Suprapubic skin (tissue), 4 donors: ENCODE data around the gene IRF8. TPM values are rescaled to one million over a fixed set of nuclear protein-coding genes. Genes with fewer than 3 reads are reported as not detected.

Experiments
- DNase-seq, 2 donors: peaks; one replicate each; pipeline ENCODE4 v3.0.0-alpha.2; 2019; ENCODE audit warnings: low spot score in 2 of 2
- H3K27ac ChIP-seq: fragments of 200-600 bp; sonication (generic); one replicate; pipeline ENCODE4 v1.5.1; 2019
- H3K27me3 ChIP-seq: fragments of 200-600 bp; sonication (generic); one replicate; pipeline ENCODE4 v1.5.1; 2019
- H3K36me3 ChIP-seq: fragments of 200-600 bp; sonication (generic); one replicate; pipeline ENCODE4 v1.5.1; 2019
- H3K4me1 ChIP-seq: fragments of 200-600 bp; sonication (generic); one replicate; pipeline ENCODE4 v1.5.1; 2019
- H3K4me3 ChIP-seq: fragments of 200-600 bp; sonication (generic); one replicate; pipeline ENCODE4 v1.5.1; 2019; ENCODE audit warnings: mild to moderate bottlenecking
- H3K9me3 ChIP-seq: fragments of 200-600 bp; sonication (generic); one replicate; pipeline ENCODE4 v1.5.1; 2019
- EP300 ChIP-seq: sonication (generic); formaldehyde crosslinking; IDR thresholded peaks from one replicate; pipeline ENCODE4 v1.6.1; 2017; ENCODE audit warnings: antibody characterized with exemption
- POLR2A ChIP-seq, 2 donors: fragments of 450-650 bp; IDR thresholded peaks; one replicate each; pipeline ENCODE4 v1.6.1; 2017; ENCODE audit warnings: antibody characterized with exemption in 2 of 2, mild to moderate bottlenecking in 2 of 2, moderate library complexity in 2 of 2
- POLR2AphosphoS5 ChIP-seq, 3 donors: sonication (generic); formaldehyde crosslinking; IDR thresholded peaks; one replicate each; pipeline ENCODE4 v1.6.1; 2017; ENCODE audit warnings: antibody characterized with exemption in 3 of 3
- WGBS: methylation state at CpG from one replicate; pipeline ENCODE4 v1.1.5; 2018; 5-methylcytosine and 5-hydroxymethylcytosine counted together
- total RNA-seq, 4 donors: library from RNA; depleted of rRNA; stranded (reverse); fragments of >200 nt; gene quantifications; one replicate each; pipeline ENCODE4 v1.1.0, GENCODE V29; 2016
- TF ChIP-seq, protein P1 (sequence below), 2 donors: fragments of 200-600 bp in 1 of 2; fragments of 450-650 bp in 1 of 2; sonication (generic) in 1 of 2; IDR thresholded peaks; one replicate each; pipeline ENCODE4 v1.5.1; 2016 to 2019; ENCODE audit warnings: antibody characterized with exemption in 2 of 2, mild to moderate bottlenecking in 1 of 2, moderate library complexity in 1 of 2

The IRF8 gene
- total RNA-seq, 4 donors from 2014 or later = 3.5 to 13.3 (median 5.7) TPM

DNA sequence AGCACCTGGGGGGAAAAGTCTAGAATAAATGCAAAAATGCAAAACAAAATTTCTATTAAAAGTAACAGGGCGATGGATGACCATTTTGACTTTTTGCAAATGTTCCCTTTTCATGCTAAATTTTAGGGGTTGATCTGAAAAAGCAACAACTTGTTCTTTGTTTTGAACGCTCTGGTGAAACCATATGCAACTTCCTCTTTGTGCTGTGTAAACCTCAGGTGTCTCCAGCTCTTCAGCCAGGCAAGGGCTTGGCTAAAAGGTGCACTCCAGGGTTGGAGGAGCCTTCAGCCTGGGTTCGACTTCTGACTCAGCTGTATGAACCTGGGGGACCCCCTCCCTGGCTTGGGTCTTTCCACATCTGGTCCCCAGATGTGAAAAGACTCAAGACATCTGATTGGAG is 9.5 kb downstream of the IRF8 start:
- no peak overlapping the region for H3K4me3 ChIP-seq
- peaks cover 11% of the 10 kb centered on the region for H3K4me1 ChIP-seq
- no peaks in the 10 kb centered on the region for H3K36me3 ChIP-seq
- H3K9me3 ChIP-seq = no peaks in the 10 kb centered on the region
- peak overlapping the region; percentile 35 for H3K27ac ChIP-seq
- WGBS = 76% methylated on average over 3 of the region's 3 CpGs
- DNase-seq = no peak
- TF ChIP-seq POLR2A (IDR thresholded peaks at IDR 0.05) = no peak
- TF ChIP-seq EP300 = no peak
- TF ChIP-seq, protein P1, sequence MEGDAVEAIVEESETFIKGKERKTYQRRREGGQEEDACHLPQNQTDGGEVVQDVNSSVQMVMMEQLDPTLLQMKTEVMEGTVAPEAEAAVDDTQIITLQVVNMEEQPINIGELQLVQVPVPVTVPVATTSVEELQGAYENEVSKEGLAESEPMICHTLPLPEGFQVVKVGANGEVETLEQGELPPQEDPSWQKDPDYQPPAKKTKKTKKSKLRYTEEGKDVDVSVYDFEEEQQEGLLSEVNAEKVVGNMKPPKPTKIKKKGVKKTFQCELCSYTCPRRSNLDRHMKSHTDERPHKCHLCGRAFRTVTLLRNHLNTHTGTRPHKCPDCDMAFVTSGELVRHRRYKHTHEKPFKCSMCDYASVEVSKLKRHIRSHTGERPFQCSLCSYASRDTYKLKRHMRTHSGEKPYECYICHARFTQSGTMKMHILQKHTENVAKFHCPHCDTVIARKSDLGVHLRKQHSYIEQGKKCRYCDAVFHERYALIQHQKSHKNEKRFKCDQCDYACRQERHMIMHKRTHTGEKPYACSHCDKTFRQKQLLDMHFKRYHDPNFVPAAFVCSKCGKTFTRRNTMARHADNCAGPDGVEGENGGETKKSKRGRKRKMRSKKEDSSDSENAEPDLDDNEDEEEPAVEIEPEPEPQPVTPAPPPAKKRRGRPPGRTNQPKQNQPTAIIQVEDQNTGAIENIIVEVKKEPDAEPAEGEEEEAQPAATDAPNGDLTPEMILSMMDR (IDR thresholded peaks at IDR 0.05) = no peak
- TF ChIP-seq POLR2AphosphoS5 (IDR thresholded peaks at IDR 0.05) = no peak
- H3K27me3 ChIP-seq = peaks cover 17% of the 10 kb centered on the region

DNA sequence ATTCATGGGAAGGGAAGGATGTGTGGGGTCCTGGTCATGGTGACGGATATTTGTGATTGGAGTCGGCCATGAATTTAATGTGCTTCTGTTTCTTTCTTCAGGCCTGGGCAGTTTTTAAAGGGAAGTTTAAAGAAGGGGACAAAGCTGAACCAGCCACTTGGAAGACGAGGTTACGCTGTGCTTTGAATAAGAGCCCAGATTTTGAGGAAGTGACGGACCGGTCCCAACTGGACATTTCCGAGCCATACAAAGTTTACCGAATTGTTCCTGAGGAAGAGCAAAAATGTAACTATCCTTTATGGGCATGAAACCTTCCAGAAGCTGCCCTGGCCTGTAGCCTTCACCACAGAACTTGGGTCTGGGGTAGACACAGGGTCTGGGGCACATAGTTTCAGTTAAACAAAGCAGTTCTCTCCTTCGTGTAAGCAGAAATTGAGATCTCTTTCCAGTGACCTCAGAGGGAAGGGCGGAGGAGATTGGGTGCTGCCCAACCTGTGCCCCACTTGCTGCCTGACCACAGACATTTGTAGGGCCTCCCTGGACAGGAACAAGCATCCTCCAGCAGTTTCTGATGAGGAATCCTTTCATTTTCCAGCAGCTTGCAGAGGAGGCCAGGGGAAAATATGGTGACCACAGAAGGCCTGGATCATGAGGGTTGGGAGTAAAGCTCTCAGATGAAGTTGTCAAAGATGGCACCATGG is 10.1 kb downstream of the IRF8 start:
- no peaks in the 10 kb centered on the region for H3K9me3 ChIP-seq
- H3K36me3 ChIP-seq = no peaks in the 10 kb centered on the region
- TF ChIP-seq POLR2A (IDR thresholded peaks at IDR 0.05) (no peak), EP300 (no peak), POLR2AphosphoS5 (IDR thresholded peaks at IDR 0.05) (no peak)
- TF ChIP-seq, protein P1 (IDR thresholded peaks at IDR 0.05) = no peak
- no peak overlapping the region for H3K4me3 ChIP-seq
- H3K27me3 ChIP-seq = peaks cover 11% of the 10 kb centered on the region
- H3K27ac ChIP-seq = peak overlapping the region; percentile 35
- no peak for DNase-seq
- WGBS = 67% methylated on average over 10 of the region's 10 CpGs
- peaks cover 11% of the 10 kb centered on the region for H3K4me1 ChIP-seq

DNA sequence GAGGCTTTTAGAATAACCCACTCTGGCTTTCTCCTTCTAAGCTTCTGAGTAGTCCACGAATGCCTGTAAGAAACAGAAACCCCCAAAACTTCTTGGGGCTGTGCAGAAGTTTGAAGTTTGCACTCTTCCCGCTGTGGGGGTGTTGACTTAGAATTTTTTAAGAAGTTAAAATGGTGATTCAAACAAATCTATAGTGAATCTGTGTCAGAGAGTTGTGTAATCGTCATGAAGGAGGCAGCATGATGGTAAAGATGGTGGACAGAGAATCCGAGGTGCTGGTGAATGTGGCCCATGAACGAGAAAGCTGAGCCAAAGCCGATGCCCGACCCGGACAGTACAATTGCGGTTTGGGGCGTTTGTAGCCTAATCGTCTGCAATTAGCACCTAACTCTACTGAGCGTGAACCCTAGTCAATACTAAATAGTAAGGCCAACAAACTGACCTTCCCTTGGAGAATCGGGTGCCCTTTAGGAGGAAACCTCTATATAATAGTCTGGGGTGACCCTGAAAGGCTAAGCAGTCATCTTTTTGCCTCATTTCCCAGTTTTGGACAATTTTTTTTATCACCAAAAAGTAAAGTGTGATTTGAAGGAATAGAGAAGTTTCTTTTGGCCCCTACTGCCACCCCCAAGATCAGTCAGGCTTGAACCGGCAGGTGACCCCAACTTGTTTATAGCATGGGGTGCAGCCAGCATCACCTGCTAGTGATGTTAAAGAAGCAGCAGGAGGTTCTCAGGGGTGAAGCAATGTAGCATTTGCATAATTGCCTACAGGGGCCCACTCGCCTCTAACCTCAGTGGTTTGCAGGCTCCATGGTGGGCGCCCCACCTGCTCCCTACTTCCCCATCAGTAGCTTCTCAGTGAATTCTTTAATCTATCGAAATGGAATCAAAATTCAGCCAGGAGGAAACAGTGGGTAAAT is 11.2 kb downstream of the IRF8 start:
- DNase-seq = no peak
- 92% methylated on average over 17 of the region's 17 CpGs for WGBS
- Histone ChIP-seq H3K27ac (no peak overlapping the region), H3K36me3 (no peaks in the 10 kb centered on the region), H3K4me1 (peaks cover 11% of the 10 kb centered on the region), H3K4me3 (no peak overlapping the region), H3K27me3 (peaks cover 2% of the 10 kb centered on the region), H3K9me3 (no peaks in the 10 kb centered on the region)
- TF ChIP-seq POLR2AphosphoS5 (IDR thresholded peaks at IDR 0.05) = no peak
- TF ChIP-seq EP300 = no peak
- TF ChIP-seq, protein P1 (IDR thresholded peaks at IDR 0.05) = no peak
- no peak for TF ChIP-seq POLR2A (IDR thresholded peaks at IDR 0.05)

DNA sequence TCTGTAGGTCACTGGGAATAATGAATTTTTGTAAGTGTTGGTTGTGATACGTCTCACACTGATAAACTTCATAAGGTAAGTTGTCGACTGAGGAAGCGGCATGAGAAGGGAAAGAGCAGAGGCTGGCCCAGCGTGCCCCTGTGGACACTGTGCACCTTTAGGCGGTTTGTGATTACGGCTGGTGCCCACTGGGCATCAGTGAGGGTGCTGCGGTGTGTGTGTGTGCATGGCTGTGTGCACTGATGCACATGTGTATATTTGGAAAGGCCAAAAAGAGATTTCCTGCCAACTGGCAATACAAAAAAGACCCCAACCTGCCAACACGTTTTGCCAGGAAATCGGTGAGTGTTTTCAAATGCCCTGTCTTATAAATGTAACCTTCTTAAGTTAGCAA is 11.9 kb downstream of the IRF8 start:
- Histone ChIP-seq H3K27me3 (no peaks in the 10 kb centered on the region), H3K36me3 (no peaks in the 10 kb centered on the region), H3K4me3 (no peak overlapping the region), H3K4me1 (peaks cover 11% of the 10 kb centered on the region), H3K27ac (no peak overlapping the region), H3K9me3 (no peaks in the 10 kb centered on the region)
- no peak for TF ChIP-seq POLR2AphosphoS5 (IDR thresholded peaks at IDR 0.05)
- TF ChIP-seq EP300 = no peak
- no peak for TF ChIP-seq POLR2A (IDR thresholded peaks at IDR 0.05)
- WGBS = 90% methylated on average over 9 of the region's 9 CpGs
- DNase-seq = no peak

DNA sequence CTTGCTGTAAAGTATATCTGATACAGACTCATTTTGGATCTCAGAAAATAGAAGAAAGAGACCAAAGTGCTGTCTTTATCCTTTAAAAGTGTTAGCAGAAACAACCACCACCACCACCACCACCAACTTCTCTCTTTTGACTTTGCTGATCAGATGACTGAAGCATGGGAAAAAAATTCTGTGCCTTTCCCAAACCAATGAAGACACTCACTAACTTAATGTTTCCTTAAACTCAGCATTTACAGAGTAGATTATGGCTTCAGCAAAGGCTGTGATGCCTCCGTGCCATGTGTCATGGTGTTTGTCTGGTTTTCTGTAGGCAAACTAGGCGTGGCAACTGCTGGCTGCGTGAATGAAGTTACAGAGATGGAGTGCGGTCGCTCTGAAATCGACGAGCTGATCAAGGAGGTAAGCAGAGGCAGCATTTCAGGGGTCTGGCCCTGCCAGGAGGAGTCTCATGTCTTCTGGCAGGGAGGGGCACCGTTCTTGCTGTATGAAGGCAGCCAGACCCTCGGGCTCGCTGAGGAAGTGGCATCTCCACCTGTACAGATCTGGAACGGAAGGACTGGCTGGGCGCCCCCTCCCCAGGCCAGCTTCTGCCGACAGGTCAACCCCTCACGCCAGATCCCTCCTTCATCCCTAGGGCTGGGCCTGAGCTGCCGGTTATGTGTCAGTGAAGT is 12.4 kb downstream of the IRF8 start:
- Histone ChIP-seq H3K27me3 (no peaks in the 10 kb centered on the region), H3K27ac (no peak overlapping the region), H3K36me3 (no peaks in the 10 kb centered on the region), H3K4me1 (peaks cover 14% of the 10 kb centered on the region), H3K9me3 (no peaks in the 10 kb centered on the region), H3K4me3 (no peak overlapping the region)
- 78% methylated on average over 13 of the region's 15 CpGs for WGBS
- DNase-seq = no peak
- no peak for TF ChIP-seq POLR2A (IDR thresholded peaks at IDR 0.05)
- TF ChIP-seq EP300 = no peak
- TF ChIP-seq, protein P1 (IDR thresholded peaks at IDR 0.05) = no peak
- TF ChIP-seq POLR2AphosphoS5 (IDR thresholded peaks at IDR 0.05) = no peak
